Activated naive CD8-positive, alpha-beta T cell treated with anti-CD3 and anti-CD28 coated beads for 36 hours (primary cell): ENCODE measurements around the gene NR1H3. TPM values are rescaled to one million over a fixed set of nuclear protein-coding genes. Genes with fewer than 3 reads are reported as not detected.

ENCODE experiments used
- DNase-seq: peaks from one replicate; pipeline ENCODE4 v3.0.0; 2021
- H3K27ac Mint-ChIP-seq: one replicate; pipeline ENCODE4 v1.8.0; 2022; ENCODE audit warnings: mild to moderate bottlenecking, moderate library complexity, mixed read lengths
- H3K27me3 Mint-ChIP-seq: one replicate; pipeline ENCODE4 v1.8.0; 2022; ENCODE audit warnings: mild to moderate bottlenecking, mixed read lengths
- H3K36me3 Mint-ChIP-seq: one replicate; pipeline ENCODE4 v1.8.0; 2021; ENCODE audit warnings: mild to moderate bottlenecking, mixed read lengths
- H3K4me1 Mint-ChIP-seq: one replicate; pipeline ENCODE4 v1.8.0; 2021; ENCODE audit warnings: mixed read lengths
- H3K4me3 Mint-ChIP-seq: one replicate; pipeline ENCODE4 v1.8.0; 2022; ENCODE audit warnings: mild to moderate bottlenecking, moderate library complexity, mixed read lengths
- H3K9me3 Mint-ChIP-seq: one replicate; pipeline ENCODE4 v1.8.0; 2022; ENCODE audit warnings: mixed read lengths
- total RNA-seq, 2 experiments: library from RNA; stranded (reverse); gene quantifications; one replicate each; pipeline ENCODE4 v1.2.3, GENCODE V29; 2021

NR1H3 gene
- total RNA-seq, 2 experiments from 2014 or later = 8.1 to 8.2 TPM

DNA sequence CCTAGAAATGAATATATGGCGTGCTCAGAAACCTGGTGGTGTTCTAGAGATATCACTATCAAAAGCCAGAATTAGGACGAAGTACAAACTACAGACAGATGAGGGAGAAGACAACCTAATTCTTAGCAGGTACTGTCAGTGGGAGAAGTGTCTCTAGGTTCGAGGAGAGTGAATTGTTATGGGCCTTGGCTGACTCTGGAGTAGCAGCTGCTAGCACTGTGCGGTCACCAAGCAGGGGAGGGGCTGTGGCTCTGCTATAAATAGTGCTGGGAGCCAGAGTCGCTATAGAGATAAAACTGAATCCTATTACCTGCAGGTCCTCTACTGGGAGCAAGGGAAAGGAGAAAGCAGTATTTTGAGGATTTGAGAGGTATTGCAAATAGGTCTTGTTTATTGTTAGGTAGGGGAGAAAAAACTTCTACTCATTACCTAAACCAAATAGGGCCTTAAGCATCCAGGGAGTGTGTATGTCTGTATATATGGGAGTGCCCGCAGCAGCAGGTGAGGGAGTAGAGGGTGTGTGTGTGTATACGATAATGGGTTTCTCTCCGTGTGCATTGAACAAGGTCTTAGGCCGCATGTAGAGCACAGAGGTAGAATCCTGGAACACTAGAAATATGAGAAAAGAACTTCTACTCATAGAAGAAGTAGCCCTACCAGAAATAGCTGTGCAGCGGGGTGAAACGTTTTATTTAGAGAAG is 14.3 kb downstream of the NR1H3 start:
- no peak for DNase-seq
- H3K27ac Mint-ChIP-seq = no peak overlapping the region
- peaks cover 6% of the 10 kb centered on the region for H3K36me3 Mint-ChIP-seq
- H3K9me3 Mint-ChIP-seq = no peaks in the 10 kb centered on the region
- peaks cover 46% of the 10 kb centered on the region for H3K4me1 Mint-ChIP-seq
- no peaks in the 10 kb centered on the region for H3K27me3 Mint-ChIP-seq
- peak overlapping the region; percentile 76 for H3K4me3 Mint-ChIP-seq

DNA sequence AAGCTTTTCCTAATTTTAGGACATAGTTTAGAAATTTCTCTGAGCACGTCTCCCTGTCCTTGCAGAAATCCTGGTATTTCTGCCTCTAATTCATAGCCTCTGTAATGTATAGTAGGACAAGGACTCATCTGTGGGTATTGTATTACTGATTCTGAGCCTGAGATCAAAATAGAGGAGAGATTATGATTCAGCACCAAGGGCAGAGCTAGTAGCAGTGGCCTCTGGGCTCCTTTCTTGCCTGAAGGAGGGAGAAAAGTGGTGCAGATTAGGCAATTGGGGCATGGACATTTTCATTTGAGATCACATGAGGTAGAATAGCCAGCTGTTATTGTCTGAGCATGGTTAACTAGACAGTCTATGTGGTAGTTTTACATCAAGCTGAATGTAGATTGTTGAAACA is 14.9 kb downstream of the NR1H3 start:
- Mint-ChIP-seq H3K9me3 (no peaks in the 10 kb centered on the region), H3K27me3 (no peaks in the 10 kb centered on the region), H3K27ac (peak overlapping the region; percentile 4), H3K4me1 (peaks cover 44% of the 10 kb centered on the region), H3K4me3 (no peak overlapping the region), H3K36me3 (peaks cover 6% of the 10 kb centered on the region)
- no peak for DNase-seq

DNA sequence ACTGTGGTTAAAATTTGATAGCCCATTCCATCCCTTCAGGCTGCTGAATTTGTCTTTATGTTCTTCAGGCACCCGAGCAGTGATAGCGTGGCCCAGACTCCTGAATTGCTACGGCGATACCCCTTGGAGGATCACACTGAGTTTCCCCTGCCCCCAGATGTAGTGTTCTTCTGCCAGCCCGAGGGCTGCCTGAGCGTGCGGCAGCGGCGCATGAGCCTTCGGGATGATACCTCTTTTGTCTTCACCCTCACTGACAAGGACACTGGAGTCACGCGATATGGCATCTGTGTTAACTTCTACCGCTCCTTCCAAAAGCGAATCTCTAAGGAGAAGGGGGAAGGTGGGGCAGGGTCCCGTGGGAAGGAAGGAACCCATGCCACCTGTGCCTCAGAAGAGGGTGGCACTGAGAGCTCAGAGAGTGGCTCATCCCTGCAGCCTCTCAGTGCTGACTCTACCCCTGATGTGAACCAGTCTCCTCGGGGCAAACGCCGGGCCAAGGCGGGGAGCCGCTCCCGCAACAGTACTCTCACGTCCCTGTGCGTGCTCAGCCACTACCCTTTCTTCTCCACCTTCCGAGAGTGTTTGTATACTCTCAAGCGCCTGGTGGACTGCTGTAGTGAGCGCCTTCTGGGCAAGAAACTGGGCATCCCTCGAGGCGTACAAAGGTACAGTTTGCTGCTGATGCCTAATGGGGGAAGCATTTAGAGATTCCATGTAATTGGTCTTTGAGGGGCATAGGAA is 16.9 kb downstream of the NR1H3 start:
- Mint-ChIP-seq H3K4me1 (peaks cover 28% of the 10 kb centered on the region), H3K4me3 (no peak overlapping the region), H3K27me3 (no peaks in the 10 kb centered on the region), H3K9me3 (no peaks in the 10 kb centered on the region), H3K36me3 (peaks cover 8% of the 10 kb centered on the region), H3K27ac (no peak overlapping the region)
- DNase-seq = no peak

DNA sequence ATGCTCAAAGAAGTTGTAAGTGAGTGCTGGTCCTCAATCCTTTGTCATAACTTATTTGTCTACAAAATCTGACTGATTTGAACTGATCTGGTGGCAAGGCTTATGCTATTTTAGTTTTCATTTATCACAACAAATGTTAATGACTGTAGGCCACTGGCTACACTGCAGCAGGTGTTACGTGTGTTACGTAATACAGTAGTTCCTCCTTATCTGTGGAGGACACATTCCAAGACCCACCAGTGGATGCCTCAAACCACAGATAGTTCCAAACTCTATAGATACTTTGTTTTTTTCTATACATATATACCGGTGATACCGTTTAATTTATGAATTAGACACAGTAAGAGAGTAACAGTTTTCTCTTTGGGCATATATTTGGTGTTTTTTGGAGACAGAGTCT is 19.1 kb downstream of the NR1H3 start:
- peaks cover 12% of the 10 kb centered on the region for H3K36me3 Mint-ChIP-seq
- H3K4me1 Mint-ChIP-seq = peaks cover 16% of the 10 kb centered on the region
- DNase-seq = no peak
- H3K27me3 Mint-ChIP-seq = no peaks in the 10 kb centered on the region
- H3K9me3 Mint-ChIP-seq = no peaks in the 10 kb centered on the region
- H3K27ac Mint-ChIP-seq = no peak overlapping the region
- H3K4me3 Mint-ChIP-seq = no peak overlapping the region

DNA sequence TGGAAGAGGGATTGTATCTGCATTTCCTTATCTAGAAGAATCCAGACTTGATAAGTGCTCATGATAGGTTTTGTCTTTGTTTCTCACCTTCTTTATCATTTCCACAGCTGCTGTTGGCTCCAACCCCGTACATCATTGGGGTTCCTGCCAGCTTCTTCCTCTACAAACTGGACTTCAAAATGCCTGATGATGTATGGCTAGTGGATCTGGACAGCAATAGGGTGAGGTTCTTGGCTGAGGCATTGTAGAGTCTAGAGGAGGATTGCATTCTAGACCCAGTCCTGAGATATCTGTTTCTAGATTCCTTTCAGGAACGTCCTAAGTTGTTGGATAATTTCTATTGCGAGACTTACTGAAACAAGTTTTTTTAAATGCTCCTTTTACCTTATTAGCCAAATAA is 20.3 kb downstream of the NR1H3 start:
- Mint-ChIP-seq H3K9me3 (no peaks in the 10 kb centered on the region), H3K27ac (no peak overlapping the region), H3K27me3 (no peaks in the 10 kb centered on the region), H3K4me3 (no peak overlapping the region), H3K36me3 (peaks cover 16% of the 10 kb centered on the region), H3K4me1 (peaks cover 6% of the 10 kb centered on the region)
- DNase-seq = no peak

DNA sequence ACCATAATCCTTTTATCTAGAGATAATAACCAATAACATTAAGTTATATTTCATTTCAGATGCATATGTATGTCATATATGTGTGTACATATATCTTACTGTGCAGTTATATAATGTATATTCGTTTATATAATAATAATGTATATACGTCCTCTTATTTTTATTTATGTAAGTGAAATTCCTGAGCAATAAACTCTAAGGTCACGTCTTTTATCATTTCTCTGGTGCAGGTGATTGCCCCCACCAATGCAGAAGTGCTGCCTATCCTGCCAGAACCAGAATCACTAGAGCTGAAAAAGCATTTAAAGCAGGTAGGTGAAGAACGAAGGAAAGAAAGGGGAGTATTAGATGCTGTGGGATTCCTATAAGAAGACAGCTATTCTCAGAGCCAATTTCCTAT is 21.0 kb downstream of the NR1H3 start:
- H3K4me1 Mint-ChIP-seq = peaks cover 2% of the 10 kb centered on the region
- no peaks in the 10 kb centered on the region for H3K27me3 Mint-ChIP-seq
- H3K4me3 Mint-ChIP-seq = no peak overlapping the region
- H3K36me3 Mint-ChIP-seq = peaks cover 16% of the 10 kb centered on the region
- H3K9me3 Mint-ChIP-seq = no peaks in the 10 kb centered on the region
- no peak overlapping the region for H3K27ac Mint-ChIP-seq
- DNase-seq = no peak

DNA sequence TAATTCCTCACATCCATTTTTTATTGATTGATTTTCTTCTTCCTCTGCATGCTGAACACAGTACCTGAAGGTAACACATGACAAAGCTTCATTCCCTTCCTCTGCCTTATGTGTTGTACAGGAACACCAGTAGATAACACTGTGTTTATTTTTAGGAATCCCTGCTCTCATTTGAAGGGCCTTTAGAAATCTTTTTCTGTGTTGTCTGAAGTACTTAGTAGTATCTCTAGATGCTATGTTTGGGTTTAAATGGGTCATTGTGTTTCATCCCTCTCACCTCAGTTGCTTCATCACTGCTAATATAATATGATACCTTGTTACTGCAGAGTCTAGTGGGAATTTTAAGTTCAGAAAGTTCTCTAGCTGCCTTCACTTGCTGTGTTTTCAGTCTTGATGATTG is 22.3 kb downstream of the NR1H3 start:
- Mint-ChIP-seq H3K27me3 (no peaks in the 10 kb centered on the region), H3K4me3 (no peak overlapping the region), H3K27ac (no peak overlapping the region), H3K36me3 (peaks cover 18% of the 10 kb centered on the region), H3K9me3 (no peaks in the 10 kb centered on the region), H3K4me1 (no peaks in the 10 kb centered on the region)
- DNase-seq = no peak

DNA sequence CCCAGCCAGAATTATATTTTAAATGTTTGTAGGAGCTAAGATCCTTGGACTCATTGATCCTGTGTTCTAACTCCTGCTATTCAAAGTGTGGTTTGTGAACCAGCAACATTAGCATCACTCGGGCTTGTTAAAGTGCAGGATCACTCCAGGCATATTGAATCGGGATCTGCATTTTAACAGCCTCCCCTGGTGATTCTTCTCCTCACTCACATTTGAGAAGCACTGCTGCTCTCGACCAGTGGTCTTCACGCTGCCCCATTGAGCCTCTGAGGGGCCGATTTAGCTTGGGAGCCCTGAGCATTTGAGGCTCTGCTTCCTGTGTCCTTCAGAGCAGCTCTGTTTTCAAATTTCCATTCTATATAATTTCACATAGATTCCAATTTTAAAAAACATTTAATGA is 23.1 kb downstream of the NR1H3 start:
- no peaks in the 10 kb centered on the region for H3K4me1 Mint-ChIP-seq
- no peak overlapping the region for H3K4me3 Mint-ChIP-seq
- no peak overlapping the region for H3K27ac Mint-ChIP-seq
- H3K27me3 Mint-ChIP-seq = no peaks in the 10 kb centered on the region
- H3K9me3 Mint-ChIP-seq = no peaks in the 10 kb centered on the region
- DNase-seq = no peak
- H3K36me3 Mint-ChIP-seq = peaks cover 17% of the 10 kb centered on the region

DNA sequence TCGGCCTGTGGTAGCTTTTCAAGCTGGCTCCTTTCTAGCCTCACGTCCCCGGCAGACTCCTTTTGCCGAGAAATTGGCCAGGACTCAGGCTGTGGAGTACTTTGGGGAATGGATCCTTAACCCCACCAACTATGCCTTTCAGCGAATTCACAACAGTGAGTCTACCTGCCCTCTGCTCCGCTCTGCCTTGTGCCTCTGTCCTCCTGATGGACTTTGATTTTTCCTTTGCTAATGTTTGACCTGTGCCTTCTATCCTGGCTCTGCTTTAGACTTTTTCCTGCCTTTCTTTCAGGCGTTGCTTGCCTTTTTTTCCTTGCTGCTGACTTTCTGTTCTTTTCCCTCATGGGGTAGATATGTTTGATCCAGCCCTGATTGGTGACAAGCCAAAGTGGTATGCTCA is 24.7 kb downstream of the NR1H3 start:
- H3K4me1 Mint-ChIP-seq = no peaks in the 10 kb centered on the region
- H3K27ac Mint-ChIP-seq = no peak overlapping the region
- H3K4me3 Mint-ChIP-seq = no peak overlapping the region
- no peaks in the 10 kb centered on the region for H3K9me3 Mint-ChIP-seq
- no peaks in the 10 kb centered on the region for H3K27me3 Mint-ChIP-seq
- DNase-seq = no peak
- peaks cover 14% of the 10 kb centered on the region for H3K36me3 Mint-ChIP-seq

DNA sequence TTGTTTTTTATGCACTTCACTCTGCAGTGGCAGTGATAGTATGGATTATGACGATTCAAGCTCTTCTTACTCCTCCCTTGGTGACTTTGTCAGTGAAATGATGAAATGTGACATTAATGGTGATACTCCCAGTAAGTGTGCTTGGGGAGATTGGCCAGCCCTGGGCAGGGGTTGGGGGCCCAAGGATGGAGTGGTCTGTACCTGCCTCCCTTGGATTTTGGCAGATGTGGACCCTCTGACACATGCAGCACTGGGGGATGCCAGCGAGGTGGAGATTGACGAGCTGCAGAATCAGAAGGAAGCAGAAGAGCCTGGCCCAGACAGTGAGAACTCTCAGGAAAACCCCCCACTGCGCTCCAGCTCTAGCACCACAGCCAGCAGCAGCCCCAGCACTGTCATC is 26.4 kb downstream of the NR1H3 start:
- no peak overlapping the region for H3K27ac Mint-ChIP-seq
- no peaks in the 10 kb centered on the region for H3K27me3 Mint-ChIP-seq
- no peaks in the 10 kb centered on the region for H3K9me3 Mint-ChIP-seq
- H3K4me1 Mint-ChIP-seq = no peaks in the 10 kb centered on the region
- peaks cover 14% of the 10 kb centered on the region for H3K36me3 Mint-ChIP-seq
- no peak overlapping the region for H3K4me3 Mint-ChIP-seq
- no peak for DNase-seq

DNA sequence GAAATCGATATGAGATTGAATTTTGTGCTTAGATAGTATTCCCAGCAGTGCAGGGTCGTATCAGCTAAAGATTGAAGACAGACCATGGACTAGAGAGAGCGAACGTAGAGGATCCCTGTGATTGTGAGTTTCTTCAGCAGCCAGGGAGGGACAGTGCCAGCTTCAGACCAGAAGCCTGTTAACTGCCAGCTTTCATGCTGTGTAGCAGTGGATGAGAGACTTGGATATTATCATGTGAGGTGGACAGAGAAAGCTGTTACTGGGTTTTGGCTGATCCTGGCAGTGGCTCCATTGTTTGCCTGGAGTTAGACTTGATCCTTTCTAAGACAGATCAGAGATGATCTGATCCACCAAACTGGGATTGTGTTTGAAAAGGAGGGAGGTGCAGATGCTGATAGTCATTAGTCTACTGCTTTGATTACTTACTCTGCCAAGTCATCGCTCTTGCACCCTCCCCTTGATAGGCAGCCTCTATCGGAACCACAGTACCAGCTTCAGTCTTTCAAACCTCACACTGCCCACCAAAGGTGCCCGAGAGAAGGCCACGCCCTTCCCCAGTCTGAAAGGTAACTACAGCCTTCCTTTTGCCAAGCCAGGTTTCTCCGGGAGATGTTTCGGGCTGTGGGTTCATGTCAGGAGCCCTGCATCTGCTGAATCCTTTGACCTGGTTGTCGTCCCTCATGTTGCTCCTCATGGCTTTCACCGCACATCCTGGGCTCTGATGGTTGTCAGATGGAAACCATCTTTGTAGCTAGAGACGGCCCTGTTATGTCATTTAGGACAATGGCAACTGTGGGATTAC is 28.4 kb downstream of the NR1H3 start:
- peaks cover 15% of the 10 kb centered on the region for H3K36me3 Mint-ChIP-seq
- no peaks in the 10 kb centered on the region for H3K9me3 Mint-ChIP-seq
- no peak overlapping the region for H3K27ac Mint-ChIP-seq
- H3K27me3 Mint-ChIP-seq = no peaks in the 10 kb centered on the region
- no peak overlapping the region for H3K4me3 Mint-ChIP-seq
- no peak for DNase-seq
- no peaks in the 10 kb centered on the region for H3K4me1 Mint-ChIP-seq

DNA sequence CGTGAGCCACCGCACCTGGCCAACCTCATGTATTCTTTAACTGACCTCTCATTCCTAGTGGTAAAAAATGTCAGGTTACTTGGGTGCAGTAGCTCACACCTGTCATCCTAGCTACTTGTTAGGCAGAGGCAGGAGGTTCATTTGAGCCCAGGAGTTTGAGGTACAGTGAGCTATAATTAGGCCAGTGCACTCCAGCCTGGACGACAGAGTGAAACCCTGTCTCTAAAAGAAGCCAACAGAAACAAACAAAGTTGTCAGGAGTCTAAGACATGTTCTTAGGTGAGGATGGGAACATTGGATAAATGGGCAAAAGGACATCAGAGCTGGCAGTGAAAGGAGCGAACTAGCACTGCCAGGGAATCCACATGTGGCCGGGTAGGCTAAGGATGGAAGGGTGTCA is 30.3 kb downstream of the NR1H3 start:
- H3K4me1 Mint-ChIP-seq = no peaks in the 10 kb centered on the region
- DNase-seq = no peak
- no peaks in the 10 kb centered on the region for H3K27me3 Mint-ChIP-seq
- H3K36me3 Mint-ChIP-seq = peaks cover 11% of the 10 kb centered on the region
- no peaks in the 10 kb centered on the region for H3K9me3 Mint-ChIP-seq
- H3K27ac Mint-ChIP-seq = no peak overlapping the region
- no peak overlapping the region for H3K4me3 Mint-ChIP-seq

DNA sequence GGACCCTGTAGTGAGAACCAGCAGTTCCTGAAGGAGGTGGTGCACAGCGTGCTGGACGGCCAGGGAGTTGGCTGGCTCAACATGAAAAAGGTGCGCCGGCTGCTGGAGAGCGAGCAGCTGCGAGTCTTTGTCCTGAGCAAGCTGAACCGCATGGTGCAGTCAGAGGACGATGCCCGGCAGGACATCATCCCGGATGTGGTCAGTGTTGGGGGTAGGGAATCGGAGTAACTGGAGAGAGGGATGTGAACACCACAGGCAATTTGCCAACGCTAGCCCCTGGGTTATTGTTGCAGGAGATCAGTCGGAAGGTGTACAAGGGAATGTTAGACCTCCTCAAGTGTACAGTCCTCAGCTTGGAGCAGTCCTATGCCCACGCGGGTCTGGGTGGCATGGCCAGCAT is 32.1 kb downstream of the NR1H3 start:
- Mint-ChIP-seq H3K27me3 (no peaks in the 10 kb centered on the region), H3K4me3 (no peak overlapping the region), H3K27ac (no peak overlapping the region), H3K4me1 (no peaks in the 10 kb centered on the region), H3K9me3 (no peaks in the 10 kb centered on the region), H3K36me3 (peaks cover 12% of the 10 kb centered on the region)
- no peak for DNase-seq

DNA sequence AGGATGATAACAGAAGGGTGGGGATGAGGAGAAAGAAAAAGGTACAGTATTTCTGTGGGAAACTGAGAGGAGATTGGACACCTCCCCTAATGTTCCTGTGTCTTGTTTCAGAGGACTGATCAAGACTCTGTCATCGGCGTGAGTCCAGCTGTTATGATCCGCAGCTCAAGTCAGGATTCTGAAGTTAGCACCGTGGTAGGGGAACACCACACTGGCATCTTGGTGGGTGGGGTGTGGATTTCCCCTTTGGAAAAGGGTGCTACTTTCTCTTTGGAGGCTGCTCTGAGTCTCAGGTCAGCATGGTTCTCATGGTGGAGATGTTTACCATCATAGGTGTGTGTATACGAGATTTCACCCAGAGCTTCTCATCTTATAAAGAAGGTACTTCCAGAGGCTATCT is 37.6 kb downstream of the NR1H3 start:
- no peak for DNase-seq
- peaks cover 34% of the 10 kb centered on the region for H3K36me3 Mint-ChIP-seq
- no peaks in the 10 kb centered on the region for H3K9me3 Mint-ChIP-seq
- no peak overlapping the region for H3K27ac Mint-ChIP-seq
- no peaks in the 10 kb centered on the region for H3K4me1 Mint-ChIP-seq
- no peaks in the 10 kb centered on the region for H3K27me3 Mint-ChIP-seq
- no peak overlapping the region for H3K4me3 Mint-ChIP-seq

DNA sequence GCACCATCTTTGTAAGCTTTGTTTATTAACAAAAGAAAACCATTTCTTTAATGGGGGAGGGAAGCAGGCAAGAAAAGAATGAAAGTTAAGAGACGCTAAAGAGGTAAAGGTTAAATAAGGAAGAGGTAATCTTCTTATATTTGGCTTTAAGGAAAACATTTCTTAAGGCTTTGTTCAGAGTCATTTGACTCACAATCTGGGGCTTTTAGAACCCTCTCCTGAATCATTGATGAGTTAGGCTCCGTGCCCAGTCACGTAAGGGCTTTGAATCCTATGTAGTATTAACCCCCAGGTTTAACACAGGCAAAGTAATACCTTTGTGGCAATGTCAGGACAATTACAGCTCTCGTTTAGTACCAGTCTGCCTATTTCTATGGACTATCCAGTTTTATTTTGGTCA is 38.2 kb downstream of the NR1H3 start:
- no peak overlapping the region for H3K4me3 Mint-ChIP-seq
- no peak overlapping the region for H3K27ac Mint-ChIP-seq
- H3K36me3 Mint-ChIP-seq = peaks cover 36% of the 10 kb centered on the region
- H3K27me3 Mint-ChIP-seq = no peaks in the 10 kb centered on the region
- no peaks in the 10 kb centered on the region for H3K4me1 Mint-ChIP-seq
- DNase-seq = no peak
- H3K9me3 Mint-ChIP-seq = no peaks in the 10 kb centered on the region
